ENCODE data around the gene BSN.

- TF ChIP-seq POLR2AphosphoS5 (IDR thresholded peaks at IDR 0.05; ENCODE audit: low read depth, low read length) (no peak), SIN3A (IDR thresholded peaks at IDR 0.05; ENCODE audit: borderline replicate concordance, insufficient read depth, low read length) (no peak), TAF1 (IDR thresholded peaks at IDR 0.05; ENCODE audit: borderline replicate concordance, insufficient read depth, low read length) (no peak), FOXP2 (optimal IDR thresholded peaks at IDR 0.05; ENCODE audit: borderline replicate concordance, extremely low read depth, extremely low read length, insufficient read depth) (no peak)
These were observed 90.4 kb downstream of the BSN start for GRCh38 chr3:49644684-49645083.
